ENCODE results near the gene NUP214.
"Not testable (repeated sequence)": the region's sequence is repeated elsewhere in the genome, so short reads cannot be mapped to it uniquely, and the experiment has no call there.

Gene NUP214

DNA sequence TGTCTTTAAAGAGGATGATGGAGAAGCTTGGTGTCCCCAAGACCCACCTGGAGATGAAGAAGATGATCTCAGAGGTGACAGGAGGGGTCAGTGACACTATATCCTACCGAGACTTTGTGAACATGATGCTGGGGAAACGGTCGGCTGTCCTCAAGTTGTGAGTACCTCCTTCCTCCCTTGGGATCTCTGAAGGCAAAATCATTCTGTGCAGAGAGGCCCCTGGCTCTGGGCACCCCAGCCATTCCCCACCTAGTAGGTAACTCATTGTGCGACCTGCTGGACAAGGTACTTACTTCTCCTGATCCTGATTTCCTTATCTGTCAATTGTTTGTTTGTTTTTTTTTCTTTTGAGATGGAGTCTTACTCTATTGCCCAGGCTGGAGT lies 7.6 kb upstream of the NUP214 start:
- no peak for DNase-seq

- DNase-seq, result no peak
Measured at GRCh38 chr9:131119600-131119999, 5.8 kb upstream of the NUP214 start.

GRCh38 chr9:131120620-131121228 lies 4.7 kb upstream of the NUP214 start:
- DNase-seq, result no peak

DNA sequence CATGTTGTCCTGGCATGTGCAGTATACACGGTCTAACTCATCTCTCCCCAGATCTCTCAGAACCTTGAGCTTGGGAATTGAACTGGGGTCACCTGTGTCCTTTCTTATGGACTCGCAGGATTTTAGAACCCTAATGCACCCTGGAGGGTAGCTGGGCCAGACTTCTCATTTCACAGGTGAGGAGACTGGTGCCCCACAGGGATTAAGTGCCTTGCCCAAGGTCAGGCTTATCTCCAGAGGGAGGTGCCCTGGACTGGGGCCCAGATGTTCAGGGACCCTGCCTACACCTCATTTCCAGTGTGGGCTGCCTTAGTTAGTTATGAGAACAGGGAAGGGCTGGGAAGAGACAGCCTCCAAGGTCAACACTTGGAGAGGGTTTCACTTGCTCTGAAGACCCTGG lies 4.0 kb upstream of the NUP214 start:
- no peak for DNase-seq

- DNase-seq, result no peak
Measured at GRCh38 chr9:131122158-131122557, 3.2 kb upstream of the NUP214 start.

- DNase-seq, result no peak
Measured at GRCh38 chr9:131125038-131125287, 423 bp upstream of the NUP214 start.

DNA sequence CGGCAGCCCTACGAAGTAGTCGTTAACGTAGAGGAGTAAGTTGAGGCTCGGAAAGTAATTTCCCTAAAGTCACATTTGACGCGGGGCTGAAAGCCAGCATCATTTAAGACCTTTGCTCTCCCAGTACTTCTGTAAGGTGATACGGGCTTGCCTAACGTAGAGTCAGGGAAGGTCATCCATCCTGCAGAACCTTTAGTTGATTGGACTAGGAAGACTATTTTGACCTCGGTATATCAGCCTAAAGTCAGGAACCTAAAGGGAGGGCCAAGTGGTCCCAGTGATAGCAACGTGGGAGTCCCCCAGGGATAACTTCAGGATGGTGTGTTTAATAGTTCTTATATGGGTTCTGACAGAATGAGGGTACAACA lies 657 bp downstream of the NUP214 start:
- DNase-seq, result no peak

- no peak for DNase-seq
Measured at GRCh38 chr9:131129183-131129582, 3.8 kb downstream of the NUP214 start.

DNA sequence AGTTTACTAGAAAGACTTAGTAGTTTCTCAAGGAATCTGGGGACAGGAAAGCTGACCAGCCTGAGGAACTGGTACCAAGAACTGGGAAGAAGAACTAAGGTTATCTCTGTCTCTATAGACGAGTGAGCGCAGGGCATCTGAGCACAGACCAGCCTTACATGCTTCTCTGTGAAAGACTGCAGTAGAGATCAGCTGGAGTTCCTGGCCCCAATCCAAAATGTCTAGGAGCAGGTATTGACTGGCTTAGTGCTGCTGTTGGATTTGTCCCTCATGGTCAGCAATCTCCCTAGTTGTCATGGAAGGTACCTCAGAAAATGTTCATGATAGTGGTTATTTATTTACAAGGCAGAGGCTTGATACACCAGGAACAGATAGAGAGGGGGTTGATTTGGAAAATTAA lies 13.3 kb downstream of the NUP214 start:
- DNase-seq, result no peak

DNA sequence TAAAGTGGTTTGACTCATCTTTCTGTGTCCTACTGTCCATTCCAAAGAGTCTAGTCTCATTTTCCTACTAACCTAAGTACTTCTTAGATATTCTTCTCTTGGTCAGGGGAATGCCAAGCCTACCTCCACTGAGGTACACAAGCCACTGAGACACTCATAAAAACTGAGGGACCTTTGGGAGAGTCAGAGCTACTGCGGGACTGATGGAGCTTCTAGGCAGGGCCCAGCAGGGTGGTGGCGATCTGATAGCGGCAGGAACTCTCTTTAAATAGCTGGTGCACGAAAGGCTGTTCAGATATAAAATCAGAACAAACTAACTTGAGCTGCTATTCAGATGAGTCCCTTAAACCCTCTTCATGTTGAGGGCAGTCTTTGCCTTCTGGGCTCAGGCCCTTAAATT lies 14.7 kb downstream of the NUP214 start:
- no peak for DNase-seq

DNA sequence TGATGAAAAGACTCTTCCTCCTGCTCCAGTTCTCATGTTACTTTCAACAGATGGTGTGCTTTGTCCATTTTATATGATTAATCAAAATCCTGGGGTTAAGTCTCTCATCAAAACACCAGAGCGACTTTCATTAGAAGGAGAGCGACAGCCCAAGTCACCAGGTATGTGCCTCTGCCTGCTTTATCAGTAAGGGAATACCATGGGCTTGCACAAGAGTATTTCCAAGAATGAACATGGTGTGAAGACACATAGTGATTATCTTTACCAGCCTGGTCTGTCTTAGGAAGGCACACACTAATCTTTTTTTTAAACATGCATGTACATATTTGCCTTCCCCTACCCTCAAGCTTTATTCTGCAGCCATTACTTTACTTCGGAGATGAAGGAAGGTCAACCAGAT lies 15.2 kb downstream of the NUP214 start:
- no peak for DNase-seq

- DNase-seq, result no peak
Measured at GRCh38 chr9:131142160-131142559, 16.8 kb downstream of the NUP214 start.

- DNase-seq, result no peak
Measured at GRCh38 chr9:131144201-131144600, 18.8 kb downstream of the NUP214 start.

DNA sequence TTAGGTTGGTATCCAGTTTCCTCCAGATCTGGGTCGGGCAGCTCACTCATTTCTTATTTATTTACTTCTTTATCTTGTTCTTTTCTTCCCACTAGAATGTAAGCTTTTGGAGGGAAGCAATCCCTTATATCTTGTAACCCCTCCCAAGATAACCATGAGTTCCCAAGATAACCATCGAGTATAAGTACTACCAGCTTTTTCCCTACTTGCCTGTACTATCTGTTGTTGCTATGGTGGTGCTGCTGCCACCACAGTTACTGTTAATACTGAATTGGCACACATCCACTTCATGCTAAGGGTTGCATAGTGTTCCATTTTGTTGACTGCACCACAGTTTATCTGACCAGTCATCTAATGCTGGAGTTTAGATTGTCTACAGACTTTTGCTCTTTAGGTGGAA lies 19.9 kb downstream of the NUP214 start:
- no peak for DNase-seq

- DNase-seq, result no peak
Measured at GRCh38 chr9:131146186-131146585, 20.8 kb downstream of the NUP214 start.

DNA sequence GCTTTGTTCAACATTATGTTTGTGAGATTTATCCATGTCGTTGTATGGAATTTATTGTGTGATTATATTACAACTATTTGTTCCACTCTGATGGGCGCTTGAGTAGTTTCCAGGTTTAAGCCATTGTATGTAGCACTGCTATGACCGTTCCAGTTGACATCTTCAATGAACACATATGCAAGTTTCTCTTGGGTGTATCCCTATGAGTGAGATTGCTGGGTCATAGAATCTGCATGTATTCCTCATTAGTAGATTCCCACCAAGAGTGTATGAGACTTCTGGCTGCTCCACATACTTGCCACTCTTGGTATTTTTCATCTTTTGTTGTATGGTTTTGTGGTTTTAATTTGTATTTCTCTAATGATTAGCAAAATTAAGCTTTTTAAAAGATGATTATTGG lies 22.9 kb downstream of the NUP214 start:
- no peak for DNase-seq

DNA sequence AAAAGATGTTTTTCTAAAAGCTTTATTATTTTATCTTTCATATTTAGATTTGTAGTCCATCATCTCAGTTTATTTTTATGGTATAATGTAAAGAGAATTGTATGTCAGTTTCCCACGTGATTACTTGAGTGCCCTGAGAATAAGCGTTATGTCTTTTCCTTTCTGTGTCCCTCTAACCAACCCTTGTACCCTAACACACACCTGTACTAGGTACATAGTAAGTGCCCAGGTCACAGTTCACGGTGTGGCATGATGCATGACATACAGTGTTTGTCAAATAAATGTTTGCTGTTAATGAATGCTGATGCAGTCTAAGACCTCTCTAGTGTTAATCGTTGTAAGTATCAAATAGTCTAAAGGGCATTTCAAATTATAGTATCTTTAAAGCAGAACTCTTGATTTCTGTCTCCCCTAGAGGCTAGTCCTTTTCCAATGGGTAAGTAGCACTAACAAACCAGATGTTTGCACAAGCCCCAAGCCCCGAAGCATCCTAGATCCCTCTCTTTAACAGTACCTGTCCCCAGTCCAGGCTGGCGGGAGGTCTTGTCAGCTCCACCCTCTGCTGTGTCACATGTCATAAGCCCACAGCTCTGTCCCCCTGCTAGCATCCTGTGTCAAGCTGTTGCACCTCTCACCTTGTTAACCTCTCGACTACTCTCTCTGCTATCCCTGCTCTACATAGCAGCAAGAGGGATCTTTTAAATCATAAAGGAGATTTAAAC lies 23.7 kb downstream of the NUP214 start:
- no peak for DNase-seq

- no peak for DNase-seq
Measured at GRCh38 chr9:131149688-131150053, 24.3 kb downstream of the NUP214 start.

DNA sequence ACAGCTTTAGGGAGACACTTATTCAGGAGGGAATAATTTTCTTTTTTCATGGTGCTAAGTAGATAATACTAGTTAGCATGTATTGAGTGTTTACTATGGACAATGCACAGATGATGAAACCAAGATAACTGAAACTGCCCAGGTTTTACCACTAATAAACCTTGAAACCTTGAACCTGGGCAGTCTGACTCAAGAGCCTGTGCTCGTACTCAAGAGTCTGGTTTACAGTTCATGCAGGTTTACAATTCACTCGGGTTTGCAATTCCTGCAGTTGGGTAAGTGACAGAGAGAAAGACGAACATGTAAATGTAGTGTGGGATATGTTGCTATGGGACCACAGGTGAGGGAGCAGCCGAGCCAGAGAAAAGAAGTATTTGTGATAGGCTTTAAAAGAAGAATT lies 28.2 kb downstream of the NUP214 start:
- DNase-seq, result no peak

DNA sequence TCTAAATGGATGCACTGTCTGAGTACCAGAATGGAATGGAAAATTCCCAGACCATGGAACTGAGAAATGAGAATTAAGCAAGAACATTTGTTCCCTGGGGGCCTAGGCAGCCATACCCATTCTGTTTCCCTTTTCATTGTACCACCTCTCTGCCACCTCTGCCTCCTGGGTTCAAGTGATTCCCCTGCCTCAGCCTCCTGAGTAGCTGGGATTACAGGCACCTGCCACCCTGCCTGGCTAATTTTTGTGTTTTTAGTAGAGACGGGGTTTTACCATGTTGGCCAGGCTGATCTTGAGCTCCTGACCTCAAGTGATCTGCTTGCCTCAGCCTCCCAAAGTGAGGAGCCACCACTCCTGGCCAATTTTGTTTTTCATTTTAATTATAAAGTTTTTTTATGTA lies 33.3 kb downstream of the NUP214 start:
- DNase-seq, result not testable (repeated sequence)

GRCh38 chr9:131160416-131161112 lies 35.2 kb downstream of the NUP214 start:
- DNase-seq, result no peak

DNA sequence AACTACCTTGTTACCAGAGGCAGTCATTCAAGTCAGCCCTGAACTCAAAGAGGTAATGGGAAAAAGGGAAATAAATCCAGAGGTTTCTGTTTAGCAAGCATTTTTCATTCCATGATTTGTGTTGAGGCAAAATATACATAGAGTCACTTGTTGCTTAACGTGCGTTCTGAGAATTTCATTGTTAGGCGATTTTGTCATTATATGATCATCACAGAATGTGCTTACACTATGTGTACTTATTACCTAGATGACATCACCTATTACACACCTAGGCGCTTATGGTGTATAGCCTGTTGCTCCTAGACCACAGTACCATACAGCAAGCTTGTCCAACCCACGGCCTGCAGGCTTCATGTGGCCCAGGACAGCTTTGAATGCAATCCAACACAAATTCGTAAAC lies 36.2 kb downstream of the NUP214 start:
- DNase-seq, result no peak

- no peak for DNase-seq
Measured at GRCh38 chr9:131162886-131163285, 37.5 kb downstream of the NUP214 start.

- DNase-seq, result no peak
Measured at GRCh38 chr9:131165523-131165922, 40.1 kb downstream of the NUP214 start.

GRCh38 chr9:131167146-131167692 lies 41.8 kb downstream of the NUP214 start:
- no peak for DNase-seq

Measured in eye (tissue), 1 donor.